NCI-H2081 treated with DMSO at 0.1 percent for 48 hours (cell line): ENCODE data around the gene ZDHHC11.
"Not testable (repeated sequence)": the region's sequence is repeated elsewhere in the genome, so short reads cannot be mapped to it uniquely, and the experiment has no call there.

Experiments used
- DNase-seq: peaks from one replicate; lab custom pipeline; 2025; lab: John Stamatoyannopoulos, UW

Gene ZDHHC11

DNA sequence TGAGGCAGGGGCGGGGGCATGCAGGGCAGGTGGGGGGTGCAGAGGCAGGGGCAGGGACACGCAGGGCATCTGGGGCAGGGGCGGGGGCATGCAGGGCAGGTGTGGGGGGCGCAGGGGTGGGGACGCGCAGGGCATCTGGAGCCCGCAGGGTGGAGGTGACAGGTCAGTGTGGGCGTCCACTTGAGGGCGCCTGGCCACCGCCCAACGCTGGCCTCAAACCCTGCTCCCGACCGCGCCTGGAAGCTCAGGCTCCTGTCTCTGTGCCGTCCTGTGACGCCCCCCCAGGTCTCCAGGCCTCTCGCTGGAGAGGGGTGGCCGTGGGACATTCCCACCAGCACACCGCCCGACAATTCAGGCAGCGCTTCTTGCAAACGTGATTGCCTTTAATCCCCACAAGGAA, 6.9 kb downstream of the ZDHHC11 start:
- not testable (repeated sequence) for DNase-seq

DNA sequence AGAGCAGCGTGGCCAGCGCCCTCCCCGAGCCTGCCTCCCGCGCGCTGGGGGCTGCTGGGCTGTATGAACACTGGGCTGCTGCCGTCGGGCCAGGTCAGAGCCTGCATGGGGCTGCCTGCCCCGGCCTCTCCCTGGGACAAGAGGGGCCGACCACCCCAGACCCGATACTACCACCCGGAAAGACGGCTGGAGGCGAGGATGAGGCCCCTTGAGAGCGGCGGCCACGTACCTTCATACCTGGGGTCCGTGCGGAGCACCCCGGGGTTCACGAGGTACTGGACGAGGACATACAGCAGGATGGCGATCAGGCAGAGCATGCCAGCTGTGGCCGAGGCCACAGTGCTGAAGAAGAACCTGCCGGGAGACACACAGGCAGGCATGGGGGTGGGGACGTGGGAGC, 7.4 kb downstream of the ZDHHC11 start:
- DNase-seq: not testable (repeated sequence)

DNA sequence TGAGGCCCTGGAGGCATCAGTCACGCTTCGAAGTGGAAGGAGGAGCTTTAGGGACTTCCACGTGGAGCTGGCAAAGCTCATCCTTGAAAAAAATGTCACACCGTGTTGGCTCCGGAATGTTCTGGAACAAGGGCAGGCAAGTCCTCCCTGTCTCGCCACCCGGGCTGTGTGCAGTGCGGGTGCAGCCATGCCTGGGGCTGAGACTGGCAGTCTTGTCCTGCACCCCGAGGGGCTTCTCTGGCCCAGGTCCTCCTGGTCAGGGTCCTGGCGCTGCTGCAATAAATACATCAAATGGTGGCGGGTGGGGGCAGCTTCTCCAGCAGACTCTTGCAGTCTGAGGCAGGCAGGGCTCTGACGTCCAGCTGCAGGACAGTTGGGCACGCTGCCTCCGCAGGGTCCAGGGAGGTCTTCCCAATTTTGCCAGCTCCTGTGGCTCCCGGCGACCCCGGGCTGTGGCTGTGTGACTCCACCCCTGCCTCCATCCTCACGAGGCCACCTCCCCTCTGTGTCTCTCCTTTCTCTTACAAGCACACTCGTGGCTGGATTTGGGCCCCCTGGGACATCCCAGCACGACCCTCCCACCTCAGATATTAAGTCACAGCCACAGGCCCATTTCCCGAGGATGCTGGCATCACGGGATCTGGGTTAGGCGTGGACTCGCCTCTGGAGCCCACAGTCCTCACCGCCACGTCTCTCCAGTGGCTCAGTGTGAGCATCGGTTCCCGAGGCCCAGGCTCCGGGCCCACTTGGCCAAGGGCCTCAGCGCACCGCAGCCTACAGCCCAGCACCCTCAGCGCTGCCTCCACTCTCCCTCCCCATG, 8.2 kb downstream of the ZDHHC11 start:
- DNase-seq: not testable (repeated sequence)

DNA sequence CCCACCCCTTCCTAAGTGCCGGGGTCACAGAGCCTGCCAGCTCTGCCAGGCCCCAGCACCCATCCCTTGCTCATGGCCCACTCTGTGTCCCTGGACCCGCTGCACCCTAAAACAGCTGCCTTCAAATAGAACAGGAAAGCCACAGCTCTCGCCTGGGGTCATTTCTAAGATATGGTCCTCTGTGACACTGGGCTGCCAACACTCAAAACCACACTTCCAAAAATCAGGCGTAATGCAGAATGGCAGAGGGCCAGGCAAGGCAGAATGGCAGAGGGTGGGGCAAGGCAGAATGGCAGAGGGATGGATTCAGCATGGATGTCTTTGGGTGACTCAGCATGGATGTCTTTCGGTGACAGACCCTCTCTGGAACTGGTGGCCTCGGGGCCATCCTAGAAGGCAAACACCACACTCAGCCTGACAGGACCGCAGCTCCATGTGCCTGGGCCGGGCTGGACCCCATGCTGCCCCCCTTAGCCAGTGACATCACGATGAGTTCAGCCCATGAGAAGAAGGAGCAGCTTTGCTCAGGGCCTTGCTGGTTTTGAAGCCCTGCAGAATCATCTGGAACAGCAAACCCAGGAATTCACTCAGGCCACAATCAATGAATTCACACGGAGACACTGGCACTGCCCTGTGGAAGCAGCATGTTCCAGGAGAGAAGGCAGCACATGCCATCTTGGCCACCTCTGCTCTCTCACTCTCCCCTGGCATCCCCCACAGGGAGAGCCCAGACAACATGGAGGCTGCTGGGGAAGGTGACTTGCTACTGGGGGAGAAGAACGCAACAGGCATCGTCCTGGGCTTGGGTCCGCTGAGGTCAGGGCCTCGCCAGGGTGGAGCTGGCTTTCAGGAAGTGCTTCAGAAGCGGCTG, 9.0 kb downstream of the ZDHHC11 start:
- not testable (repeated sequence) for DNase-seq

DNA sequence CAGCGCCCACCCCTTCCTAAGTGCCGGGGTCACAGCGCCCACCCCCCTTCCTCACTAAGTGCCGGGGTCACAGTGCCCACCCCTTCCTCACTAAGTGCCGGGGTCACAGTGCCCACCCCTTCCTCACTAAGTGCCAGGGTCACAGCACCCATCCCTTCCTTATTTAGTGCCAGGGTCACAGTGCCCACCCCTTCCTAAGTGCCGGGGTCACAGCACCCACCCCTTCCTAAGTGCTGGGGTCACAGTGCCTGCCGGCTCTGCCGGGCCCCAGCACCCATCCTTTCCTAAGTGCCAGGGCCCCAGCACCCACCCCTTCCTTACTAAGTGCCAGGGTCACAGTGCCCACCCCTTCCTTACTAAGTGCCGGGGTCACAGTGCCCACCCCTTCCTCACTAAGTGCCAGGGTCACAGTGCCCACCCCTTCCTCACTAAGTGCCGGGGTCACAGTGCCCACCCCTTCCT, 9.8 kb downstream of the ZDHHC11 start:
- DNase-seq: not testable (repeated sequence)

DNA sequence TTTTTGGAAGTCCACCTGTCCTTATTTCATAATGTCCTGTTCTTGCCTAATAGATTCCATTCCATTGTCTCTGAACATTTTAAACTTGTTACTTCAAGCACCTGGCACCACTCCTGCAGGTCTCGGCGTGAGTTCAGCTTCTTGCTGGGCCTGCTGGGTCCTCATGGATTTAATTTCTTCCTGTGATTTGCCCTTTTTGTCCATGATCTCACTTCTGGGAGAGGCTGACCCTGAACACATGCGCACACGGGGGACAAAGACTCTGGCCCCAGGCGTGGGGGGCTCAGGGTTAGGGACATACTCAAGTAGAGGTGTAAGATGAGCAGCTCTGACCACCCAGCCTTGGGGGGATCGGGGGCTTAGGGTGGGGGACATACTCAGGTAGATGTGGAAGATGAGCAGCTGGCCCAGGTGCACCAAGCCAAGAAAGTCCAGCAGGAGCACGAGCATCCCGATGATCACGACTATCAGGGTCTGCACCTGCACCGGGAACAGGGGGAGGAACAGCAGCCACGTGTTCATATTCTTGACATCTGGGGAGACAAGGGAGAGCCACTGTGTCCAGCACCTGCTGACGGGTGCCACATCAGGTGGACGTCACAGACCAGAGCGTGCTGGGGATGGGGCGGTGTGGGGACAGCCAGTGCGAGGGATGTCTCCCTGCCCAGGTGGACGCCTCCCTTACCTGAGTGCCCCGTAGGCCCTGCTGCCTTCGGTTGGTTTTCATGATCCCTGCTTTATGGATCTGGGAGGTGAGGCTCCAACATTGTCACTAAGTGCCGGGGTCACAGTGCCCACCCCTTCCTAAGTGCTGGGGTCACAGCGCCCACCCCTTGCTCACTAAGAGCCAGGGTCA, 10.4 kb downstream of the ZDHHC11 start:
- DNase-seq: not testable (repeated sequence)

DNA sequence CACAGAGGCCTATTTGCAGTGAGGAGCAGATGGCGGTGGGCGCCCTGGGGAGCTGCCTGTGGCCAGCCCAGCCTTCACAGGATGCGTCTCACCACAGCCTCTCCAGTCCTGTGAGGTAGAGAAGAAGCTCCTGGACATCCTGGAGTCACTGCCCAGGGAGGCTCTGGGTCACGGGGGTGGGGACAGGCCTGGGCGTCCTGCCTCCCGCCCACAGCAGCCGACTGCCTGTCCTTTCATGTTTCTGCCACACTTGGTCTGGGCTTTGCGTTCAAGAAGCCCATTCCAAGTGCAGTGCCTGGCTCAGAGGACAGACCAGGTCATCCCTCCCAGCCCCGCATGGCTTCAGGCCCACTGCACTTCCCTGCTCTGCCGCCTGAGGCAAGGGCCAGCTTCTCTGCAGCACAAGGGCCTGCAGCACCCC, 12.3 kb downstream of the ZDHHC11 start:
- DNase-seq: not testable (repeated sequence)

DNA sequence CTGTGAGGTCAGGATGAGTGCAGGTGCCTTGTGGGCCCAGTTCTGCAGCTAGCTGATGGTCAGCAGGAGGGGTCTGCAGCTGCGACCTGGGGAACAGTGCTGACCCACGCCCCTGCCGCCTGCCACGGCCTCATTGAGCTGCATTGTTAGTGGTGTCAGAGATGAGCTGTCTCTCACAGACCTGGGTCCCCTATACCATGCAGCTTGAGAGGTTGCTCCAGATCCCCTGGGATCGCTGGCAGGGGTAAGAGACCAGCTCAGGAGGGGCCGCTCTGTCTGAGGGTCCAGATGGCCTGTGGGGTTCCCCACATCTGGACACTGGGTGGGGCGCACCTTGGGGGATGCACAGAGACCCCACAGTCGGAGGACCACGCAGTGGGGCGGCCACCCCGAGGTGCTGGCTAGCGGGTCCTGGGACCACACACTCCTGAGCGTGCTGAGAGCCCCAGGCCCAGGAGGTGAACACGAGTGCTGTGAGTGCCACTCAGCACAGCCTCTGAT, 13.1 kb downstream of the ZDHHC11 start:
- not testable (repeated sequence) for DNase-seq

DNA sequence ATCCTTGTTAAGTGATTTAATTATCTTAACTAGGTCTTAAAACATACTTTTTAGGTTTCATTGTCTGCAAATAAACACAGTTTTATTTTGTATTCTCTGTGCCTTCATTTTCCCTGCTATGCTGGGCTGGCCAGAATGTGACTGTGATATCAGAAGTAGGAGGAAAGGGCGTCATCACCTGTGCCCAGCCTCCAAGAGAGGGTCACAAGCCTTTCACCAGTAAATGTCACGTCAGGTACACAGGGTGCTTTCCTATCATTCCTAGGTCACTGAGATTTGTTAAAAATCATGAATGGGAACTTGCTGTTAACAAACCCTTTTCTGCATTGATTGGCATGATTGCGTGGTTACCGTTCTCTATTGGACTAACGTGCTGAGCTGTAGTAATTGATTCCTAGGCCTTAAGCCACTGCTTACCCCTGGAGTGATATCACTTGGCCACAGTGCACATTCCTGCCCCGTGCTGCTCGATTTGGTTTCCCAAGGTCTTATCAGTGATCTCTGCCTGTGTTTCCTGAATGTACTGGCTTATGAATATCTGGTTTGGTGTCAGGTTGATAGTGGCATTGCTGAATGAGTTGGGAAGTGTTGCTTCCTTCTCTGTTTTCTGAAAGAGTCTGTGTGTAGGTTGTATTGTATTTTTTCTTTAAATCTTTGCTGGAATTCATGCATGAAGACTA, 14.7 kb downstream of the ZDHHC11 start:
- DNase-seq: not testable (repeated sequence)

DNA sequence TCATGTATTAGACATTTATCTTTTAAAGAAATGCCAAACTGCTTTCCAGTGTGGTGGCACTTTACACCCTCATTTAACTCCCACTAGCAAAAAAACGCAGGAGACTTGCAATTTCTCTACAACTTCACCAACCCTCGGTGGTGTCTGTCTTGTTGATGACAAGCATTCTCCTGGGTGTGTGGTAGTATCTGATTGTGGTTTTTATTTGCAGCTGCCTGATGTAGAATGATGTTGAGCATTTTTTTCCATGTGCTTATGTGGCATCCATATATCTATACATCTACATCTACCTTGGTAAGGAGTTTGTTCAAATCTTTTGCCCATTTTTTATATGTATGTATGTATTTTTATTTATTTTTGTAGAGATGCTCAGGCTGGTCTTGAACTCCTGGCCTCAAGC, 16.8 kb downstream of the ZDHHC11 start:
- not testable (repeated sequence) for DNase-seq

DNA sequence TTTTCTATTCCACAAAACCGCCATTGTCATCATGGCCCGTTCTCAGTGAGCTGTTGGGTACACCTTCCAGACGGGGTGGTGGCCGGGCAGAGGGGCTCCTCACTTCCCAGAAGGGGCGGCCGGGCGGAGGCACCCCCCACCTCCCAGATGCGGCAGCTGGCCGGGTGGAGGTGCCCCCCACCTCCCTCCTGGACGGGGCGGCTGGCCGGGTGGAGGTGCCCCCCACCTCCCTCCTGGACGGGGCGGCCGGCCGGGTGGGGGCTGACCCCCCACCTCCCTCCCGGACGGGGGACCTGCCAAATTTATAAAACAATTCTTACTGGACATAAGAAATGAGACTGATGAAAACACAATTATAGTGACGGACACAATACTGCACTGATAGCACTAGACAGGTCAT, 22.6 kb downstream of the ZDHHC11 start:
- not testable (repeated sequence) for DNase-seq

DNA sequence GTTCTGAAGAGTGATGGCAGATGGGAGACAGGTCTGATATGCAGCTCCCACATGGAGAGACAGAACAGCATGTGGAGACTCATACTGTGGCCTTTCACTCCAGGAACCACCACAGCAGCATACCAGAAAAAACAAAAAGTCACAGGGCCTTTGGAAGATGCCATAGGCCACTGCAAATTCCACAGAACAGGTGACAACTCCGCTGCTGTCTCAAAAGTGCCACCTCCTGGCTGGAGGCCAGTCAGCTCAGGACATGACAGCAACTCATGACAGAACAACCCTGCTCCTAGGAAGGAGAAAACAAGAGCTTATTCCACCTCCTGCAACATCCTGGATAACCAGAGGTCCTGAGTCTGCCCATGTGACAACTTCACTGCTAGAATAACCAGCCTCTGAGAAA, 25.2 kb downstream of the ZDHHC11 start:
- DNase-seq: not testable (repeated sequence)

DNA sequence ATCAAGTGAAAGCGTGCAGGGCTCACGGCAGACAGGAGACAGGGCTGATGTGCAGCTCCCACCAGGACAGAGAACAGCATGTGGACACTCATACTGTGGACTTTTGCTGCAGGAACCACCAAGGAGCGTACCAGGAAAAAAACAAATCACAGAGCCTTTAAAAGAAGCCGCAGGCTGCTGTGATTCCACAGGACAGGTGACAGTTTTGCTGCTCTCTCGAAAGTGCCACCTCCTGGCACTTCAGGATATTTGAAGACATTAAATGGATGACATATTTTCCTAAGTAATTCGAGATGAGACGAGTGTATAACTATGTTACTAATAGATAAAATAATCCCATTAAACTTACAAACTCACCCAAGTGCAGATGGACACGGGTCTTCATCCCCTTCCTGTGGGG, 29.3 kb downstream of the ZDHHC11 start:
- DNase-seq: no peak

DNA sequence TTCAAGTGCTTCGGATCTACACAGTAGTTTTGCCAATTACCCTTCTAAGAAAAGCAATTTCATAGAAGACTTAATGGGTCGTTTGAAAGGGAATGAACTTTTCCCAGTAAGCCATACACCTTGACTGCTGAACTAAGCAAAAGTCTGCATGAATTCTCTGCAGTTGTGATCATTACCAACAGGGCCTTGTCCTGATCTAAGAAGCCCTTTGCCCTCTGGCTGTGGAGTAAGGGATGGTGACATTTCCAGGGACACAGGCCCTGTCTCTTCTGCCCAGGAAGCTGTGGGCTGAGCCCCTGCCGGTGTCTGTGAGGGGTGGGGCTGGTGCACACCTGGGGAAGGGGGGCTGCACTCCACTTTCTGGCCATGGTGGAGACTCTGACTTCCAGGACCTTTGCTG, 30.5 kb downstream of the ZDHHC11 start:
- no peak for DNase-seq

DNA sequence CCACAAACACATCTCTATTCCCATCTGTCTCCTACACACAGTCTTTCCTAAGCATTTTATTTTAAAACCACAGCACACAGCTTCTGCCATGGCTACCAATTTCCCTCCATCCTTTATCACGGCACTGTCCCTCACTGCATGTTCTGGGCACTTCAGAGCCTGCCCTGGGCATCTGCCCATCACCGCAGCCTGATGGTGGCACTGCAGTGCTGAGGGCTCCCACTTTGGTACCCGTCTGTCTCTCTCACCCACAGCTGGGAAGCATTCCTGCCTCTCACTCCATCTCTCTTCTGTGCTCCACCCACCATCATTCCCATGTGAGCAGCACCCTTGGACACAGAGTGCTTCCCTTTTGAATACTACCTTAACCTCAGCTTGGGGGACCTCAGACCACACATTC, 31.7 kb downstream of the ZDHHC11 start:
- DNase-seq: no peak

DNA sequence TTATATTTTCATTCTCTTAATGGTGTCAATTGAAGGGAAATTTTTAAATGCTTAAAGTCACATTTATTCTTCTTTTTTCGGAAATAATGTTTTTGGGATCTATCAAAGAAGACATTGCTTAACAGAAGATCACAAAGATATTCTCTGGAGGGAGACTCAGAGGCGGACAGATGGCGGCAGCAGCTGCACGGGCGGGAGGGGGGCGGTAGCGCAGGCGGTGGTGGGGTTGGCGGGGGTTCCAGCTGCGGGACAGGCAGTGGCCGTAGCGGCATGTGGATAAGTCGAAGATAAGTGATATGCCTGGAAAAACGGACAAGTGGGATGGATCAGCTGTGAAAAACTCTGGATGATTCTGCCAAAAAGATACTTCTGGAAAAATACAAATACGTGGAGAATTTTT, 34.6 kb downstream of the ZDHHC11 start:
- no peak for DNase-seq

DNA sequence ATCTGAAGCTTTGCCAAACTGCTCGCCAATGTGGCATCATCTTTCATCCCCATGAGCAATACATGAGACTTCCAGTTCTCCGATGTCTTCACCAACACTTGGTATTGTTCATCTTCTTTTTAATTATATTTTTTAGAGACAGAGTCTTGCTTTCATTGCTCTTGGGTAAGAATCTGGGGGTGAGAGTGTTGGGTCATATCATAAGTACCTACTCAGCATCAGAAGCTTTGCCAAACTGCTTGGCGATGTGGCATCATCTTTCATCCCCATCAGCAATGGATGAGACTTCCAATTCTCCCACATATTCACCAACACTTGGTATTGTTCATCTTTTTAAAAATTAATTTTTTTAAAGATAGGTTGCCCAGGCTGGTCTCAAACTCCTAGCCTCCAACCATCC, 35.3 kb downstream of the ZDHHC11 start:
- DNase-seq: no peak

DNA sequence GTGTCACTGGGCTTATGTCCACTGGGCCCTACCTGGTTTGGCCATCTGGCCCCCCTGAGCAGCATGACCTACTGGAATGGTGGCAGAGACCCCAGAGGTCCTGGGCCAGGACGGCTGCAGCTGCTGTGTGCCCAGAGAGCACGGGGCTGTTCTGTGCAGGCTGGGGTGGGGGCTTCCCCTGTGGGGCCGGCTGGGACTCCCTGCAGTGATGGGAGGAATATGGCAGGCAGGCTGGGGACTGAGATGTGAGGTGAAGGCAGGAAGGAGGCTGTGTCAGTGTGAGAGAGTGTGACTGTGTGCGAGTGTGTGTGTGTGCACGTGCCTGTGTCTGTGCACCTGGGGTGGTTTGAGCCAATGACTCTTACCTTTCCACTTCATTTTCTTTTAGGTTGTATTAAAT, 37.2 kb downstream of the ZDHHC11 start:
- DNase-seq: not testable (repeated sequence)

DNA sequence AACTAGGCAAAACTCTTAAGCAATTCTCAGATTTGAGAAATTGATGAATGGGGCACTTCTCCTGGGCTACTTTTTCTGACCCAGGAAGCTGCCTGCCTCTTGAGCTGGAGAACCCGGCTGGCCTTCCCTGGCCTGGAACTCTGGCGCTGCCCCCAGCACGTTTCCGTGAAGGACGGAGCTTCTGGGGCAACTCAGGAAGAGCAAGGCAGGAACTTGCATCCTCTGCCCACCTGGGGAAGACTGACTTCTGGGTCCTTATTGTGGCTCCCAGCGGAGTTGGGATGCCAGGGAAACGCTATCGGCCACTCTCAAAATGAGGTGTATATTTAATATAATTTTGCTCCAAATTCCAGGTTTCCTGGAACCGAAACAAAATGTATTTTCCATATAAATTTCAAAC, 39.4 kb downstream of the ZDHHC11 start:
- not testable (repeated sequence) for DNase-seq

DNA sequence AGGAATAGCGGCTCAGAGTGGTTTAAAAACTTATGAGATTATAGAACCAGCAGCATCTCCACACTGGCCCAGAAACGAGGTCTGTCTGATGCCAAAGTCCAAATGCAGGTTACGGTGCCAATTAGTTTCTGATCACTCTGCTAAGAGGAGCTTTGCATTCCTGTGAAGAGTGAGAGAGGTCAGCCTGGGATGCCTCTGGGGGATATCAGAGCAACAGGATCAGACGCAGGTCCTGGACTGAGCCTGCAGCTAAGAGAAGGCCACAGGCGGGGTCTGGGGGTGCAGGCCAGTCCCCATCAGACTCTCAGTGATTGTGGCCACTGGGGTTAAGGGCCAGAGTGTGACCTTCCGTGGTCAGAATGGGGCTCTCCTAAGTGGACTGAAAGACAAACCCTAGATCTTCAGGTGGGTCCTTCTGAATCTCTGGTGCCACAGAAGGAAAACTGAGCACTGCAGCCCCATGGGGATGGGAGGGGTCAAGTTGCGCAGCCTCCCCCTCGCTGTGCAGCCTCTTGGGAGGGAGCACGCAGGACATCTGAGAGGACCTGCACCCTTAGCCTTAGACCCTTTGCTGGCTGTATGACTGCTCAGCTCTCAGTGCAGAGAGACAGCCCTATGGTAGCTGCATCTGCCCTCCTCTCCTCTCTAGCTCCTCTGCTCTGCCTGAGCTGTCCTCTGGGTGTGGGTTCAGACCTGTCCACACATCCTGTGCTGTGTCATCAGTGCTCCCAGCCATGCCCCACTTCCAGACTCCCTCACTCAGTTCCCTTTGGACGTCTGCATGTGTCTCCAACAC, 42.9 kb downstream of the ZDHHC11 start:
- not testable (repeated sequence) for DNase-seq
